A673 (cell line): Measurements from ENCODE around the gene M6PR.

ENCODE experiments used
- EZH2 ChIP-seq: fragments of 200-600 bp; sonication (generic); IDR thresholded peaks from 2 replicates; pipeline ENCODE4 v1.6.1; 2017; ENCODE audit warnings: borderline replicate concordance, low read depth, mild to moderate bottlenecking, mixed read lengths, antibody characterized with exemption, low read length; ENCODE audit not compliant: poor library complexity, severe bottlenecking
- TF ChIP-seq, protein P1 (sequence below): fragments of 300-800, 200-600 bp; sonication (generic); conservative IDR thresholded peaks from 2 replicates; pipeline ENCODE4 v1.5.1; 2017; ENCODE audit warnings: low read depth, mild to moderate bottlenecking, antibody characterized with exemption, low read length, moderate library complexity, mixed read lengths

DNA sequence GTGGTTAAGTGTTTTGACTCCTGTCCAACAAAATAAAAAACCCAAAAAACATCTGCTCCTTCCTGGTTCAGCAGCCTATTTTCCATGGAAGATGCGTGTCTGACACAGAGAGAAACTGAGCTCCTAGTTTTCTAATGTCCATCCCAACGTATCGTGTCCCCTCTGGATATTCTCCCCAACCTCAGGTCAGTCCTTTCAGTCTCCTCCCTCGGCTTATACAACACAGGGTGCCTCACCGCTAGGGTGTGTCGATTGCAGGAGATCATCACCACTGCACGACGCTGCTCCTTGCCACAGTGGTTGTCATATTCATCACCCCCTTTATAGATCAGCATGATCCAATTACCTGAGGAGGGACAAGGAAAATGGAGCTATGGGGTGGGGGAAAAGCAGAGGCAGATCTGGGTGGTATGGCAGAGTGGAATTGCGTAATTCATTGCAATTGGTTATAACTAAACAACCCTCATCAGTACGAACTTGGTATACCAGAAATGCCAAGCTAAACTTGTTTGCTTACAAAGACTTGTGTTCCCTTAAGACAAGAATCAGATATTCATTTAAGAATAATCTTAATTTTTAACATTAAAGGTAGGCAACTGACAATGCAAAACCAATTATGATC, 5.8 kb downstream of the M6PR start:
- TF ChIP-seq, protein P1, sequence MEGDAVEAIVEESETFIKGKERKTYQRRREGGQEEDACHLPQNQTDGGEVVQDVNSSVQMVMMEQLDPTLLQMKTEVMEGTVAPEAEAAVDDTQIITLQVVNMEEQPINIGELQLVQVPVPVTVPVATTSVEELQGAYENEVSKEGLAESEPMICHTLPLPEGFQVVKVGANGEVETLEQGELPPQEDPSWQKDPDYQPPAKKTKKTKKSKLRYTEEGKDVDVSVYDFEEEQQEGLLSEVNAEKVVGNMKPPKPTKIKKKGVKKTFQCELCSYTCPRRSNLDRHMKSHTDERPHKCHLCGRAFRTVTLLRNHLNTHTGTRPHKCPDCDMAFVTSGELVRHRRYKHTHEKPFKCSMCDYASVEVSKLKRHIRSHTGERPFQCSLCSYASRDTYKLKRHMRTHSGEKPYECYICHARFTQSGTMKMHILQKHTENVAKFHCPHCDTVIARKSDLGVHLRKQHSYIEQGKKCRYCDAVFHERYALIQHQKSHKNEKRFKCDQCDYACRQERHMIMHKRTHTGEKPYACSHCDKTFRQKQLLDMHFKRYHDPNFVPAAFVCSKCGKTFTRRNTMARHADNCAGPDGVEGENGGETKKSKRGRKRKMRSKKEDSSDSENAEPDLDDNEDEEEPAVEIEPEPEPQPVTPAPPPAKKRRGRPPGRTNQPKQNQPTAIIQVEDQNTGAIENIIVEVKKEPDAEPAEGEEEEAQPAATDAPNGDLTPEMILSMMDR: no peak
- no peak for TF ChIP-seq EZH2
